GM21528 (cell line): ENCODE data around the gene MED16.
"Not testable (repeated sequence)": the region's sequence is repeated elsewhere in the genome, so short reads cannot be mapped to it uniquely, and the experiment has no call there.

ENCODE experiments used
- ATAC-seq: cut with Tn5 transposase; IDR thresholded peaks from one replicate; pipeline ENCODE4 v1.9.1; 2021; ENCODE audit warnings: mild to moderate bottlenecking, moderate library complexity; ENCODE audit not compliant: unreplicated experiment, low FRiP score

The MED16 gene

DNA sequence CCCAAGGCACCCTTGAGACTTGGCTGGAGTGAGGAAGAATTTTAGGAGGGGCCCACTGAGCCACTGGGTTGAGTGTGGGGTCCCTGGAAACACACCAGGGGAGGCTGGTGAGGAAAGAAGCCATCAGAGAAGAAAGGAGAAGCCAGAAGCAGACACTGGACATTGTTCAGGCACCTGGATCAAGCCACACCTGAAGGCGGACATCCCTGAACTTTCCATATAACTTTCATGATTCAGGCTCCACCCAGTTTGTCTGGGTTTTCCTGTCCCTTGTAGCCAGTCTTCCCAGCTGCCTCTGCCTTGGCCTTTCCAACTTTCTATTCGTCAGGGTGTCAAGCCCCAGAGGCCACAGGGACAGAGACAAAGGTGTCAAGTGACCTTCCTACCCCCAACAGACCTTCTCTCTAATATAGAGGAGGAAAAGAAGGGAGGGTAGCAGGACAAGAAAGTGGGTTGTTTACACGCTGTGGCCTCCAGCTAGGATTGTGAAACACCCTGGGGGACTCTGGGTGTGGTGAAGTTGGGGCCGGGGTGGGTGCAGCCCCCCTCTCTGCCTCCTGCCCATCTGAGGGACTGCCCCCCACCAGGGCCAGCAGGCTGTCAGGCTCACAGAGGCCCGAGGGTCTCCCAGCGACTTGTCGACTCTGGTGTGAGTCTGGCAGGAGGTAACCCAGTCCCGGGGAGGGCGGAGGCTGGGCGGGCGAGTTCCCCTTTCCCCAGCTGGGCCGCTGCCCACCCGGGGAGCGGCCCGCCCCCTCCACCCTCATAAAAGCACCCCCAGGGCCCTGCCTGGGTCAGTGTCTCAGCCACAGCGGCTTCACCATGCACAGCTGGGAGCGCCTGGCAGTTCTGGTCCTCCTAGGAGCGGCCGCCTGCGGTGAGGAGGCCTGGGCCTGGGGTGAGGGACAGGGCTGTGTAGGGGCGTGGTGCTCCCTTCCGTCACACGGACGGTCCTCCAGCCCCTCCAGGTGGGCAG lies 33.8 kb downstream of the MED16 start, which contains the start of gene CFD:
Gene CFD, plus strand, starts transcription at position 797 of the 976 bp plus-strand sequence. Its CDS starts 26 bp downstream, at position 823.
- ATAC-seq = no peak

DNA sequence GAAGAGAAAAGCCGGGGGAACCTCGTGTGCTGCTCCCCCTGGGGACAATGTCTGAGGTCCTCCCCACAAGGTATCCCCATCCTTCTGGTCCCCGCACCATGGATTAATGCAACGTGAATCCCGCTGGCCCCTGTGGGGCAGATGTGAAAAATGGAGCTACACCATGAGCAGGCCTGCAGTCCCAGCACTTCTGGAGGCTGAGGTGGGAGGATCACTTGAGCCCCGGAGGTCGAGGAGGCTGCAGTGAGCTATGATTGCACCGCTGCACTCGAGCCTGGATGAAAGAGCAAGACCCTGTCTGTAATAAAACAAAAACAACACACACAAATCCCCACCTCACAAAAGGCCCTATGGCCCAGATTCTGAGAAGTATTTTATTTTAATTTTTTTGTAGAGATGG lies 34.7 kb downstream of the MED16 start:
- no peak for ATAC-seq

DNA sequence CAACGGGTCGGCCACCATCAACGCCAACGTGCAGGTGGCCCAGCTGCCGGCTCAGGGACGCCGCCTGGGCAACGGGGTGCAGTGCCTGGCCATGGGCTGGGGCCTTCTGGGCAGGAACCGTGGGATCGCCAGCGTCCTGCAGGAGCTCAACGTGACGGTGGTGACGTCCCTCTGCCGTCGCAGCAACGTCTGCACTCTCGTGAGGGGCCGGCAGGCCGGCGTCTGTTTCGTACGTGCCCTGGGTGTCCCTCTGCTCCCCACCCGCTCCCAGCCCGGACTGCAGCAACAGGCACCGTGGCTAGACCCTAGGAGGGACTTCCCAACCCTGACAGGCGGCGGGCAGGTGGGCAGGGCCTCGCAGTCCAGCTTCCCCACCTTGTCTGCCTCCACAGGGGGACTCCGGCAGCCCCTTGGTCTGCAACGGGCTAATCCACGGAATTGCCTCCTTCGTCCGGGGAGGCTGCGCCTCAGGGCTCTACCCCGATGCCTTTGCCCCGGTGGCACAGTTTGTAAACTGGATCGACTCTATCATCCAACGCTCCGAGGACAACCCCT lies 37.3 kb downstream of the MED16 start:
- no peak for ATAC-seq

DNA sequence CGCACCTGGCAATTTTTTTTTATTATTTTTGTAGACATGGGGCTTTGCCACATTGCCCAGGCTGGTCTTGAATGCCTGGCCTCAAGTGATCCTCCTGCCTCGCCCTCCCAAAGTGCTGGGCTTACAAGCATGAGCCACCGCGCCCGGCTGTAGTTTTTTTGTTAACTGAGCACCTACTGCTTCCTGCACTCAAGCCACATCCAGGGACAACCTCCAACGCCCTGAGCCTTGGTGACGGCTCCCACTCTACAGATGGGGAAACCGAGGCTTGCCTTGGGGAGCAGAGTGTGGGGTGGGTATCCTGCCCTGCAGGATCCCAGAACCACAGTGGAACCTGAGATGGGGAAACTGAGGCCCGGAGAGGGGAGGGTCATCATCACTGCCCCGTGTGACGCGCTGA lies 37.8 kb downstream of the MED16 start:
- no peak for ATAC-seq

DNA sequence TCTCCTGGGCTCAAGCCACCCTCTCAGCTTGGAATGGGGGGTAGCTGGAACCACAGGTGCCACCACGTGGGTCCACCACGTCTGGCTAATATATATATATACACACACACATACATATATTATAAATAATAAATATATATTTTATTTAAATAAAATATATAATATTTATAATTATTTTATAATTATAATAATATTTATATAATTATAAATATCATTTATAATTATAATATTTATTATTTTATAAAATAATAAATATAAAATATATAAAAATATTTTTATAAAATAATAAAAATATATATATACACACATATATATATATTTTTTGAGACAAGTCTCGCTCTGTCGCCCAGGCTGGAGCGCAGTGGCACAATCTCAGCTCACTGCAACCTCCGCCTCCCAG lies 38.4 kb downstream of the MED16 start:
- ATAC-seq = no peak

DNA sequence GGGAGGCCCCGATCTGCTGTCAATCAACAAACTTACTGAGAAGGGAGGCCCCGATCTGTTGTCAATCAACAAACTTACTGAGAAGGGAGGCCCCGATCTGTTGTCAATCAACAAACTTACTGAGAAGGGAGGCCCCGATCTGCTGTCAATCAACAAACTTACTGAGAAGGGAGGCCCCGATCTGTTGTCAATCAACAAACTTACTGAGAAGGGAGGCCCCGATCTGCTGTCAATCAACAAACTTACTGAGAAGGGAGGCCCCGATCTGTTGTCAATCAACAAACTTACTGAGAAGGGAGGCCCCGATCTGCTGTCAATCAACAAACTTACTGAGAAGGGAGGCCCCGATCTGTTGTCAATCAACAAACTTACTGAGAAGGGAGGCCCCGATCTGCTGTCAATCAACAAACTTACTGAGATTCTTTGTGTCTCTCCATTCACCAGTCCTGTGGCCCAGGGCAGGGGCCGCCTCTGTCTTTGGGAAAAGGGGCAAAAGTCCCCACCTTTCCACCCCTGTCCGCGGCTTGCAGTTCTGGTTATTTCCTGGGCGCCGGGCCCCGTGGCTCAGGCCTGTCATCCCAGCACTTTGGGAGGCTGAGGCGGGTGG lies 39.3 kb downstream of the MED16 start:
- ATAC-seq = not testable (repeated sequence)

DNA sequence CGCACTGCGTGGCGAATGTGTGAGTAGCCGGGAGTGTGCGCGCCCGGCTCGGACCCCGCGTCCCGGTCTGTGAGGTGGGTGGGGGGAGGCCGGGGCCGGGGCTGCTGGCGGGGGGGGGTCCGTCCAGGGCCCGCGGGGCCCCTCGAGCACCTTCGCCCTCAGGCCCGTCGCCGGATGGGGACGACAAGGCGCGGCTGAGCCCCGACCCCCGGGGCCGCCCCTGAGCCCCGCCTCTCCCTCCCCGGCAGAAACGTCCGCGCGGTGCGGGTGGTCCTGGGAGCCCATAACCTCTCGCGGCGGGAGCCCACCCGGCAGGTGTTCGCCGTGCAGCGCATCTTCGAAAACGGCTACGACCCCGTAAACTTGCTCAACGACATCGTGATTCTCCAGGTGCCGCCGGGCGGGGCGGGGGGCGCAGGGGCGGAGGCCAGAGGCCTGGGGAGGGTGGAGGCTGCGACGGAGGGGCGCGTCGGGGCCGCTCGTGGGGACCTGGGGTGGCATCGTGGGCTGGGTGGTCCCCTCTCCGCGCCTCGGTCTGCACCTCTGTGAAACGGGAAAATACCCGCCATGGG lies 39.9 kb downstream of the MED16 start:
- no peak for ATAC-seq

DNA sequence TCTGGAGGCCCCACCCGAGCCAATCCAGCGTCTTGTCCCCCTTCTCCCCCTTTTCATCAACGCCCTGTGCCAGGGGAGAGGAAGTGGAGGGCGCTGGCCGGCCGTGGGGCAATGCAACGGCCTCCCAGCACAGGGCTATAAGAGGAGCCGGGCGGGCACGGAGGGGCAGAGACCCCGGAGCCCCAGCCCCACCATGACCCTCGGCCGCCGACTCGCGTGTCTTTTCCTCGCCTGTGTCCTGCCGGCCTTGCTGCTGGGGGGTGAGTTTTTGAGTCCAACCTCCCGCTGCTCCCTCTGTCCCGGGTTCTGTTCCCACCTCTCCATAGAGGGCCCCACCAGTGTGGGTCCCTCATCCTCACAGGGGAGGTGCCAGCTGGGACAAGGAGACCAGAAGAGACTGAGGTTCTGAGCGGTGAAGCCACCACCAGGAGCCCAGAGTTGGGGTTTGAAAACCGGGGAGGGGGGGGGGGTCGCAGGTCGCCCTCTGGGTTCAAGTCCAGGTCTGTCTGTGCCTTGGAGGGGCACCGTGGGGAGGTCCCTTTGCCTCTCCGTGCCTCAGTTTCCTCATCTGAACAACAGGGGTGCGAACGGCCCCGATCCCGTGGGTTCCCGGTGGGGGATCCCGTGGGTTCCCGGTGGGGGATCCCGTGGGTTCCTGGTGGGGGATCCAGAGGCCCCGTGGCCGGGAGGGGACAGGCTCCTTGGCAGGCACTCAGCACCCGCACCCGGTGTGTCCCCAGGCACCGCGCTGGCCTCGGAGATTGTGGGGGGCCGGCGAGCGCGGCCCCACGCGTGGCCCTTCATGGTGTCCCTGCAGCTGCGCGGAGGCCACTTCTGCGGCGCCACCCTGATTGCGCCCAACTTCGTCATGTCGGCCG lies 40.6 kb downstream of the MED16 start, which contains the start of gene ELANE:
Gene ELANE, plus strand, starts transcription at position 168 of the 878 bp plus-strand sequence. Its CDS starts 26 bp downstream, at position 194.
- no peak for ATAC-seq

DNA sequence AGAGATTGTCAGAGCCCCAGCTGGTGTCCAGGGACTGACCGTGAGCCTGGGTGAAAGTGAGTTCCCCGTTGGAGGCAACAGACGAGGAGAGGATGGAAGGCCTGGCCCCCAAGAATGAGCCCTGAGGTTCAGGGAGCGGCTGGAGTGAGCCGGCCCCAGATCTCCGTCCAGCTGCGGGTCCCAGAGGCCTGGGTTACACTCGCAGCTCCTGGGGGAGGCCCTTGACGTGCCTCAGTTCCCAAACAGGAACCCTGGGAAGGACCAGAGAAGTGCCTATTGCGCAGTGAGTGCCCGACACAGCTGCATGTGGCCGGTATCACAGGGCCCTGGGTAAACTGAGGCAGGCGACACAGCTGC lies 42.0 kb downstream of the MED16 start:
- no peak for ATAC-seq

DNA sequence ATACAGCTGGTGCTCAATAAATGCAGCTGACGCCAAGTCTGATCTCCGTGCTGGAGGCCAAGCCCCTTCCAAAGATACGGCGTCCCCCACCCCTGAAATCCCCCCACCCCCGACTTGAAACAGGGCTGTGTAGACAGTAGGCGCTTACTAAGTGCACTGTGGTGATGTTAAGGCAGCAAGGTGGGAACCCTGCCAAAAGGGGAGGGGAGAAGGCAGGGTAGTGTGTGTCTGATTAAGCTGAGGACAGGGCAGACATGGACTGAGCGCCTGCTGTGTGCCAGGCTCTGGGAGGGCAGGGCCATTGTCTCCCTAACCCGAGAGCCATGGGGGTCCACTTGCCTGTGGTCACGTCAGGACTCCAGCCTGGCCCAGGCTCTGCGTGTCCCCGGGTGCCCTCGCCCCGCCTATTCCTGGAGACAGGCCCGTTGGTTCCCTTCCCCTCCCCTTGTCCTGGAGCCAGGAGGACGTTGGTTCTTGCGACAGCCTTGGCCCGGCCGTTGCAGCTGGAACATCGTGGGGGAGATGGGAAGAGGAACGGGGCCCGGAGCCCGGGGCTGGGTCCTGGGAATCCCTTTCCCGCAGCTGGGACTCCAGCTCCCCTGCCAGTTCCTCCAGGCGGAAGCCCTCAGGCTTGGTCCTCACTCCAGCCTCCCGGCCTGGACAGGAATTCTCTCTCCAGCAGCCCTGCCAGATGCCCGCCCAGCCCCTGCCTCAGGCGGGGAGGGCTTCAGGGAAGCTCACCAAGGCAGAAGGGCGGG lies 42.6 kb downstream of the MED16 start:
- ATAC-seq = no peak

DNA sequence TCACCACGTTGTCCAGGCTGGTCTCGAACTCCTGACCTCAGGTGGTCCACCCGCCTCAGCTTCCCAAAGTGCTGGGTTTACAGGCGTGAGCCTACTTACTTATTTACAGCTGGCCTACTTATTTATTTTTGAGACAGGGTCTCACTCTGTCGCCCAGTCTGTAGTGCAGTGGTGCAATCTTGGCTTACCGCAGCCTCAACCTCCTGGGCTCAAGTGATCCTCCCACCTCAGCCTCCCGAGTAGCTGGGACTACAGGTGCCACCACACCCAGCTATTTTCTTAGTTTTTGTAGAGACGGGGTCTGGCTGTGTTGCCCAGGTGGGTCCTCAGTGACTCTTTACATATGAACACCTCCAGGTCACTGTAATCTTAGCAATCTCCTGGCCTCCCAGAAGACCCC lies 43.8 kb downstream of the MED16 start:
- ATAC-seq = not testable (repeated sequence)

DNA sequence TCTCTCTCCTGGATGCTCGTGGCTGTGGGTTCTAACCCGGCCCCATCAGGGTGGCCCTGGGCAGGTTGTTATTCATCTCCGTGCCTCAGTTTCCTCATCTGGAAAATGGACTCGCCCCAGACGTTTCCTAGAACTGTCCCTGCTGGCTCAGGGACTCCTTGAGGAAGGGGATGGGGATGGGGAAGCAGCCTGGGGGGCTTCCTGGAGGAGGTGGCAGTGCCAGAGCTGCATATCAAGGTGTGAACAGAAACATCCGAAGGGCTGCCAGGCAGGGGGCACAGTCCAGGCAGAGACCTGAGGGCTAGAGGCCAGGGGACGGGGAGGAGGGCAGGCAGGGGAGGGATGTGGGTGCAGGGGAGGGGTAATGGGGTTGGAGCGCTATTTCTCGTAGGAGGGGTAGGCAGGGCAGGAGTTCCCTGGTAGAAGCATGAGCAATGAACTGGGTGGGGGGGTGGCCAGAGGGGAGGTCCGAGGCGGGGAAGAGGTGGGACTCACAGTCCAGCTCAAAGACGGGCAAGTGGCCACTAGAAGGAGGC lies 44.5 kb downstream of the MED16 start:
- no peak for ATAC-seq

DNA sequence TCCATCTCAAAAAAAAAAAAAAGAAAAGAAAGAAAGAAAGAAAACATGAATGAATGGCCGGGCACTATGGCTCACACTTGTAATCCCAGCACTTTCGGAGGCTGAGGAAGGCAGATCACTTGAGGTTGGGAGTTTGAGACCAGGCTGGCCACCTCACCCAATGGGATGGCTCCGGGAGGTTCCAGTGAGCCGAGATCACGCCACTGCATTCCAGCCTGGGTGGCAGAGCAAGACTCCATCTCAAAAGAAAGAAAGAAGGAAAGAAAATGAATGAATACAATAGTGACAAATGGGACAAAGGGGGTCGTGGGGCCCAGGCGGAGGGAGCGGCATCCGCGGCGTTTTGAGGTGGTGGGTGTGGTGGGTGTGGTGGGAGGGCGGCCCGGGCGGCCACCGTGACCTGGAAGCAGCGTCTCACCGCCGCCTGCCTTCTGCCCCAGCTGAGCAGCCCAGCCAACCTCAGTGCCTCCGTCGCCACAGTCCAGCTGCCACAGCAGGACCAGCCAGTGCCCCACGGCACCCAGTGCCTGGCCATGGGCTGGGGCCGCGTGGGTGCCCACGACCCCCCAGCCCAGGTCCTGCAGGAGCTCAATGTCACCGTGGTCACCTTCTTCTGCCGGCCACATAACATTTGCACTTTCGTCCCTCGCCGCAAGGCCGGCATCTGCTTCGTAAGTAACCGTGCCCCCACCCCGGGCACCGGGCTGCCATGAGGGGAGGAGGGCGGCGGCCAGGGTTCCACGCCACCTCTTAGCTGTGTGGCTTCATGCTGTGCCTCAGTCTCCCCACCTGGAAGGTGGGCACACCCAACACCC lies 47.1 kb downstream of the MED16 start:
- ATAC-seq = no peak

DNA sequence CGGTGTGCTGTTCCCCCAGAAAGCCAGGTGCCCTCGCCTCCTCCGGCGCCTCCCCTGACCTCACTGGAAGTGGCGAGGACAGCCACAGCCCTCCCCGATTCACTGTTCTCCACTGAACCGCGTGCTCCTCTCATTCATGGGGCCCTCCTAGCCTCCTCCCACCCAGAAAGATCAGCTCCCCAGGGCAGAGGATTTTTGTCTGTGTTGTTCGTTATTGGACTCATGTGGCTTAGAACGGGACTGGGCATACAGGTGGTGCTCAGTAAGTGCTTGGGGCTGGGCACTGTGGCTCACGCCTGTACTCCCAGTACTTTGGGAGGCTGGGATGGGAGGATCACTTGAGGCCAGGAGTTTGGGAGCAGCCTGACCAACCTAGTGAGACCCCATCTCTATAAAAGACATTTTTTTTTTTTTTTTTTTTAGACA lies 48.4 kb downstream of the MED16 start:
- no peak for ATAC-seq

DNA sequence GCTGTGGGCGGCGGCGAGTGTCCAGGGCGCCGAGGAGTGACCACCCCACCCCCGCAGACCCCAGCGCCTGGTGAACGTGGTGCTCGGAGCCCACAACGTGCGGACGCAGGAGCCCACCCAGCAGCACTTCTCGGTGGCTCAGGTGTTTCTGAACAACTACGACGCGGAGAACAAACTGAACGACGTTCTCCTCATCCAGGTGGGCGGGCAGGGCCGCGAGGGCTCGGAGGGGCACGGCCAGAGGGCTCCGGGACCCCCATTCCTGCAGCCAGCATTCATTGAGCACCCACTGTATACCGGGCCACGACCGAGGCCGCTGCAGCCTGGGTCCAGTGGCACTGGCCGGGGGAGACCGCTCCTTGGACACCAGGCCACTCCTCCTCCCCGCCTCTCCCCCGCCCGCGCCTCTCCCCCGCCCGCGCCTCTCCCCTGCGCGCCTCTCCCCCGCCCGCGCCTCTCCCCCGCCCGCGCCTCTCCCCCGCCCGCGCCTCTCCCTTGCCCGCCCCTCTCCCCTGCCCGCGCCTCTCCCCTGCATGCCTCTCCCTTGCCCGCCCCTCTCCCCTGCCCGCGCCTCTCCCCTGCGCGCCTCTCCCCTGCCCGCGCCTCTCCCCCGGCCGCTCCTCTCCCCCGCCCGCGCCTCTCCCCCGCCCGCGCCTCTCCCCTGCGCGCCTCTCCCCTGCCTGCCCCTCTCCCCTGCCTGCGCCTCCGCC lies 49.0 kb downstream of the MED16 start:
- ATAC-seq = no peak

DNA sequence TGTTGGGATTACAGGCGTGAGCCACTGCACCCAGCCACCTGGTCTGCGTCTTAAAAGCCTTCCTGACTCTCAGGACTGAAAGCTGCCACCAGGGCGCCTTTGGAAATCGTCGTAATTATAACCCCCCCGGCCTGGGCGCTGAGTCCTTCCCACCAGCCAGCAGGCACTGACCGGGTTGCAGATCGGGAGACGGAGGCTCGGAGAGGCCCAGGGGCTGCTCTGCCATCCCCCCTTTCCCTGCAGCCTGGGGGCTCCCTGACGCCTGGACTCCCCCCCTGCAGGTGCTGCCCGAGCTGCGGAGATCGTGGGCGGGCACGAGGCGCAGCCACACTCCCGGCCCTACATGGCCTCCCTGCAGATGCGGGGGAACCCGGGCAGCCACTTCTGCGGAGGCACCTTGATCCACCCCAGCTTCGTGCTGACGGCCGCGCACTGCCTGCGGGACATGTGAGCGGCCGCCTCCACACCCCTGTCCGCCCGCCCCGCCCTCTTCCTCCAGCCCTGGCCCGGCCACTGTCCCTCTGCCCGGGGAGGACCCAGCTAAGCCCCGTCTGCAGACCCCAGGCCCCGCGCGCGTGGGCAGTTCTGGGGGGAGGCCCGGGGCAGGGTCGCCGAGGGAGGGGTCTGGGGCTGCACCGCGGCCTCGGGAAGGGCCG lies 49.7 kb downstream of the MED16 start:
- ATAC-seq = no peak

DNA sequence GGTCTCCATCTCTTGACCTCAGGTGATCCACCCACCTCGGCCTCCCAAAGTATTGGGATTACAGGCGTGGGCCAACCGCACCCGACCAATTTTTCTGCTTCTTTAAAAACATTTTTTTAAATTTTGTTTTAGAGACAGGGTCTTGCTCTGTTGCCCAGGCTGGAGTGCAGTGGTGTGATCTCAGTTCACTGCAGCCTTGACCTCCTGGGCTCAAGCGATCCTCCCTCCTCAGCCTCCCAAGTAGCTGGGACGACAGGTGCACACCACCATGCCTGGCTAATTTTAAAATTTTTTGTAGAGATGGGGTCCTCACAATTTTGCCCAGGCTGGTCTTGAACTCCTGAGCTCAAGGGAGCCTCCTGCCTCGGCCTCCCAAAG lies 50.2 kb downstream of the MED16 start:
- not testable (repeated sequence) for ATAC-seq
